ENCODE data around the gene CDX2.

- TF ChIP-seq CTCF (conservative IDR thresholded peaks at IDR 0.05) (no peak), ZFX (IDR thresholded peaks at IDR 0.05) (no peak)
These were observed 10.7 kb upstream of the CDX2 start for GRCh38 chr13:27979765-27980279.
